Keratinocyte (primary cell): ENCODE measurements around the gene FGGY.

ENCODE experiments used
- EZH2 ChIP-seq: IDR thresholded peaks from one replicate; pipeline ENCODE4 v1.6.1; 2012; ENCODE audit warnings: inconsistent platforms, mild to moderate bottlenecking, low read length, moderate library complexity
- TF ChIP-seq, protein P1 (sequence below), 3 experiments: IDR thresholded peaks in 1 of 3; conservative IDR thresholded peaks in 1 of 3; optimal IDR thresholded peaks in 1 of 3; 2 replicates in 2 of 3; 3 replicates in 1 of 3; pipeline versions ENCODE3 to v1.5.1; 2011; ENCODE audit warnings: low read length in 3 of 3, mild to moderate bottlenecking in 3 of 3, moderate library complexity in 2 of 3, control low read depth in 1 of 3, inconsistent platforms in 1 of 3; ENCODE audit not compliant: insufficient read depth in 2 of 3; ENCODE audit errors: extremely low read depth in 1 of 3

DNA sequence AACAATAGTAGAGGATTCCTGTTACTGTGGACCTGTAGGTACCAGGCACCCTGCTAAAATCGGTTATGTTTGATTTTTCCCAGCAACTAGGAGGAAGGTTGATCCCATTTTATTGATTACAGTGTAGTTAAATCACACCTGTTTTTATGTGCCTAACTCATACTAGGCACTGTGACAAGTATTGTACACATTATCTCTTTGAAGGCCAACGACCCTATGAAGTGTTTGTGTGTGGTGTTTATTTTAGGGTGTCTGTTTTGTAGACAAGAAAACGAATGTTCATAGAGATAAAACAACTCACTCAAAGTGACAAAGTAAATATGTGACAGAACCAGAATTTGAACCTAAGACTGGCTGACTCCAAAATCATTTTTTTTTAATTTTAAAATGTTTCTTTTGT is 49.5 kb downstream of the FGGY start:
- TF ChIP-seq, protein P1, sequence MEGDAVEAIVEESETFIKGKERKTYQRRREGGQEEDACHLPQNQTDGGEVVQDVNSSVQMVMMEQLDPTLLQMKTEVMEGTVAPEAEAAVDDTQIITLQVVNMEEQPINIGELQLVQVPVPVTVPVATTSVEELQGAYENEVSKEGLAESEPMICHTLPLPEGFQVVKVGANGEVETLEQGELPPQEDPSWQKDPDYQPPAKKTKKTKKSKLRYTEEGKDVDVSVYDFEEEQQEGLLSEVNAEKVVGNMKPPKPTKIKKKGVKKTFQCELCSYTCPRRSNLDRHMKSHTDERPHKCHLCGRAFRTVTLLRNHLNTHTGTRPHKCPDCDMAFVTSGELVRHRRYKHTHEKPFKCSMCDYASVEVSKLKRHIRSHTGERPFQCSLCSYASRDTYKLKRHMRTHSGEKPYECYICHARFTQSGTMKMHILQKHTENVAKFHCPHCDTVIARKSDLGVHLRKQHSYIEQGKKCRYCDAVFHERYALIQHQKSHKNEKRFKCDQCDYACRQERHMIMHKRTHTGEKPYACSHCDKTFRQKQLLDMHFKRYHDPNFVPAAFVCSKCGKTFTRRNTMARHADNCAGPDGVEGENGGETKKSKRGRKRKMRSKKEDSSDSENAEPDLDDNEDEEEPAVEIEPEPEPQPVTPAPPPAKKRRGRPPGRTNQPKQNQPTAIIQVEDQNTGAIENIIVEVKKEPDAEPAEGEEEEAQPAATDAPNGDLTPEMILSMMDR (optimal IDR thresholded peaks at IDR 0.05 in 1 of 3, IDR thresholded peaks at IDR 0.05 in 1 of 3, conservative IDR thresholded peaks at IDR 0.05 in 1 of 3; ENCODE audit: extremely low read depth in 1 of 3, insufficient read depth in 2 of 3, low read length in 3 of 3), result no peak
- TF ChIP-seq EZH2, result no peak
